ENCODE results near the gene AMHR2. TPM values are rescaled to one million over a fixed set of nuclear protein-coding genes. Genes with fewer than 3 reads are reported as not detected.
A peak's percentile ranks its signal among the peaks of the same experiment; 100 is the strongest.

The AMHR2 gene
- total and polyA plus RNA-seq, 2 of the 4 experiments (the other 2 are of a cell fraction), result not detected

- Histone ChIP-seq H3K79me1 (ENCODE audit: low read depth in 1 of 2, low read length in 2 of 2) (peaks cover 32 to 73% of the 10 kb centered on the region in 2 experiments), H3K56ac (ENCODE audit: extremely low read depth, insufficient read depth, low read length) (no peak overlapping the region), H3K4me1 (ENCODE audit: control insufficient read depth, insufficient read depth, low read length) (peaks cover 5% of the 10 kb centered on the region; the same call in 1 of the 2 replicates), H3K4me3 (ENCODE audit: insufficient read depth, low read depth, low read length) (no peak overlapping the region), H3K36me3 (ENCODE audit: control insufficient read depth, insufficient read depth, low read length) (peaks cover 83% of the 10 kb centered on the region), H2BK15ac (ENCODE audit: low read depth, low read length) (no peak overlapping the region), H3K4me2 (ENCODE audit: low read depth, low read length) (no peak overlapping the region), H4K5ac (ENCODE audit: low read depth, low read length) (no peak overlapping the region), H4K20me1 (ENCODE audit: insufficient read depth, low read length) (peaks cover 79% of the 10 kb centered on the region), H3K9ac (ENCODE audit: low read depth, low read length) (no peak overlapping the region), H3K9me3 (ENCODE audit: control insufficient read depth, insufficient read depth, low read length) (no peaks in the 10 kb centered on the region), H2AK9ac (replicated peaks; ENCODE audit: low read depth, low read length, poor library complexity) (no peak overlapping the region), H2BK120ac (ENCODE audit: low read depth, low read length) (no peak overlapping the region), H3K23ac (ENCODE audit: low read depth, low read length) (no peak overlapping the region), H2AFZ (replicated peaks; ENCODE audit: low read length, poor library complexity) (no peak overlapping the region), H2AK5ac (ENCODE audit: low read depth, low read length) (no peak overlapping the region), H3K14ac (replicated peaks; ENCODE audit: low read depth, low read length) (no peak overlapping the region), H3K4ac (ENCODE audit: low read depth, low read length) (no peak overlapping the region), H2BK20ac (ENCODE audit: low read depth, low read length) (no peak overlapping the region), H4K8ac (ENCODE audit: low read depth in 2 of 2, low read length in 2 of 2) (no peak overlapping the region), H3K18ac (ENCODE audit: low read depth, low read length) (no peak overlapping the region), H3K27ac (ENCODE audit: insufficient read depth, low read length) (no peak overlapping the region), H4K91ac (ENCODE audit: insufficient read depth, low read depth, low read length) (no peak overlapping the region), H3K9me1 (ENCODE audit: insufficient read depth, low read length) (no peaks in the 10 kb centered on the region; the same call in 1 of the 2 replicates), H3K27me3 (ENCODE audit: control insufficient read depth, insufficient read depth, low read length) (no peaks in the 10 kb centered on the region), H2BK5ac (ENCODE audit: low read depth, low read length, poor library complexity, severe bottlenecking) (no peak overlapping the region)
- no peak for TF ChIP-seq NFE2L2 (IDR thresholded peaks at IDR 0.05; ENCODE audit: low read depth, low read length)
- TF ChIP-seq CEBPB (IDR thresholded peaks at IDR 0.05; ENCODE audit: low read depth, low read length), result no peak
- TF ChIP-seq BHLHE40 (IDR thresholded peaks at IDR 0.05; ENCODE audit: low read depth, low read length), result no peak
- TF ChIP-seq MXI1 (IDR thresholded peaks at IDR 0.05; ENCODE audit: borderline replicate concordance, low read depth, low read length), result no peak
- TF ChIP-seq RFX5 (IDR thresholded peaks at IDR 0.05; ENCODE audit: low read depth, low read length), result no peak
- TF ChIP-seq MAFK (IDR thresholded peaks at IDR 0.05; ENCODE audit: low read depth, low read length), result no peak
- no peak for TF ChIP-seq RCOR1 (IDR thresholded peaks at IDR 0.05; ENCODE audit: insufficient replicate concordance, low read length)
- TF ChIP-seq FOS (IDR thresholded peaks at IDR 0.05; ENCODE audit: low read depth, low read length), result no peak
- TF ChIP-seq, protein P1, sequence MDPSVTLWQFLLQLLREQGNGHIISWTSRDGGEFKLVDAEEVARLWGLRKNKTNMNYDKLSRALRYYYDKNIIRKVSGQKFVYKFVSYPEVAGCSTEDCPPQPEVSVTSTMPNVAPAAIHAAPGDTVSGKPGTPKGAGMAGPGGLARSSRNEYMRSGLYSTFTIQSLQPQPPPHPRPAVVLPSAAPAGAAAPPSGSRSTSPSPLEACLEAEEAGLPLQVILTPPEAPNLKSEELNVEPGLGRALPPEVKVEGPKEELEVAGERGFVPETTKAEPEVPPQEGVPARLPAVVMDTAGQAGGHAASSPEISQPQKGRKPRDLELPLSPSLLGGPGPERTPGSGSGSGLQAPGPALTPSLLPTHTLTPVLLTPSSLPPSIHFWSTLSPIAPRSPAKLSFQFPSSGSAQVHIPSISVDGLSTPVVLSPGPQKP (IDR thresholded peaks at IDR 0.05; ENCODE audit: borderline replicate concordance, low read depth, low read length), result no peak
- TF ChIP-seq USF2 (IDR thresholded peaks at IDR 0.05; ENCODE audit: low read depth, low read length), result no peak
- no peak for TF ChIP-seq POLR2A (IDR thresholded peaks at IDR 0.05; ENCODE audit: low read depth, low read length)
- ChIA-PET CTCF (no interaction called here), POLR2A (ENCODE audit: unreplicated experiment) (no interaction called here)
- intact Hi-C loops (cut with micrococcal nuclease), result loop anchor here (1.0 kb wide), 1 partner anchor 10 kb away; no protein-coding TSS in a partner anchor
- in situ Hi-C loops (cut with MboI; ENCODE audit: low sequenced_read_pairs), result no loop called here
- BruUV-seq (replicated peaks), result no TSS peak
- DNase-seq, result no peak
- ATAC-seq (ENCODE audit: low read depth), result peak; percentile 11; the same call in 1 of the 2 replicates
- WGBS, 2 experiments (ENCODE audit: extremely low coverage in 2 of 2, insufficient read length in 1 of 2), result 80% methylated on average over 1 of the region's 4 CpGs; no CpG with 5 or more reads in 1 of the 2 experiments
- dilution Hi-C loops (cut with HindIII; ENCODE audit: low sequenced_read_pairs, unreplicated experiment), result no loop called here
Observed at GRCh38 chr12:53466640-53467039, 43.0 kb downstream of the AMHR2 start.

Data from IMR-90 (cell line).